ENCODE data around the gene COL6A3. TPM values are rescaled to one million over a fixed set of nuclear protein-coding genes. Genes with fewer than 3 reads are reported as not detected.

COL6A3 gene
- total and polyA plus RNA-seq, 7 donors = 2.8 to 715 (median 233) TPM

- 88 to 94% methylated on average over 3 of the region's 3 CpGs for WGBS, 2 donors
Observed at GRCh38 chr2:237452861-237453260, 38.9 kb upstream of the COL6A3 start.

GRCh38 chr2:237451643-237452469, 37.9 kb upstream of the COL6A3 start:
- DNase-seq = no peak
- Histone ChIP-seq H3K4me3 (peak overlapping the region in 2 of 4 donors; percentile 11 to 18), H3K9me3 (no peaks in the 10 kb centered on the region), H3K27ac (peak overlapping the region in 3 of 4 donors; percentile 14 to 46 (median 15)), H3K4me1 (peaks cover 0 to 37% (median 14%) of the 10 kb centered on the region in 4 donors), H3K27me3 (no peaks in the 10 kb centered on the region), H3K36me3 (no peaks in the 10 kb centered on the region)
- TF ChIP-seq CTCF (IDR thresholded peaks at IDR 0.05) (peak in 3 of 4 experiments; percentile 14 to 42 (median 31)), POLR2A (IDR thresholded peaks at IDR 0.05) (no peak)
- intact Hi-C loops (cut with DNase I) = no loop called here
- 74 to 79% methylated on average over 20 of the region's 20 CpGs for WGBS, 2 donors

More at GRCh38 chr2:237452861-237453260, 38.9 kb upstream of the COL6A3 start:
- H3K4me3 ChIP-seq = no peak overlapping the region
- no peak for DNase-seq
- H3K27ac ChIP-seq = peak overlapping the region in 1 of 4 donors; percentile 46
- no peaks in the 10 kb centered on the region for H3K36me3 ChIP-seq
- H3K27me3 ChIP-seq = no peaks in the 10 kb centered on the region
- intact Hi-C loops (cut with DNase I) = no loop called here
- H3K4me1 ChIP-seq = peaks cover 0 to 37% (median 14%) of the 10 kb centered on the region in 4 donors
- H3K9me3 ChIP-seq = no peaks in the 10 kb centered on the region
- no peak for TF ChIP-seq CTCF (IDR thresholded peaks at IDR 0.05)
- no peak for TF ChIP-seq POLR2A (IDR thresholded peaks at IDR 0.05)
- no peak for TF ChIP-seq POLR2AphosphoS5 (IDR thresholded peaks at IDR 0.05)
- TF ChIP-seq EP300 (IDR thresholded peaks at IDR 0.05) = no peak

GRCh38 chr2:237450583-237450982, 36.6 kb upstream of the COL6A3 start:
- intact Hi-C loops (cut with DNase I) = no loop called here
- 90 to 92% methylated on average over 13 of the region's 13 CpGs for WGBS, 2 donors
- TF ChIP-seq EP300 (IDR thresholded peaks at IDR 0.05) (no peak), POLR2A (IDR thresholded peaks at IDR 0.05) (no peak), POLR2AphosphoS5 (IDR thresholded peaks at IDR 0.05) (no peak), CTCF (IDR thresholded peaks at IDR 0.05) (no peak)

GRCh38 chr2:237450108-237450507, 36.1 kb upstream of the COL6A3 start:
- intact Hi-C loops (cut with DNase I) = no loop called here
- Histone ChIP-seq H3K27me3 (no peaks in the 10 kb centered on the region), H3K36me3 (no peaks in the 10 kb centered on the region), H3K9me3 (no peaks in the 10 kb centered on the region), H3K4me1 (peaks cover 0 to 28% (median 9%) of the 10 kb centered on the region in 4 donors), H3K4me3 (no peak overlapping the region), H3K27ac (peak overlapping the region; percentile 57 to 72 (median 60))
- no peak for DNase-seq
- TF ChIP-seq POLR2A (IDR thresholded peaks at IDR 0.05) = no peak
- WGBS, 2 donors = 91 to 92% methylated on average over 6 of the region's 6 CpGs

More at GRCh38 chr2:237450583-237450982, 36.6 kb upstream of the COL6A3 start:
- no peak for DNase-seq
- H3K4me3 ChIP-seq = no peak overlapping the region
- H3K4me1 ChIP-seq = peaks cover 0 to 28% (median 10%) of the 10 kb centered on the region in 4 donors
- H3K36me3 ChIP-seq = no peaks in the 10 kb centered on the region
- peak overlapping the region in 3 of 4 donors; percentile 16 to 59 (median 57) for H3K27ac ChIP-seq
- H3K9me3 ChIP-seq = no peaks in the 10 kb centered on the region
- H3K27me3 ChIP-seq = no peaks in the 10 kb centered on the region

- Histone ChIP-seq H3K4me3 (no peak overlapping the region), H3K27me3 (no peaks in the 10 kb centered on the region), H3K4me1 (peaks cover 0 to 28% (median 9%) of the 10 kb centered on the region in 4 donors), H3K27ac (peak overlapping the region; percentile 57 to 72 (median 63)), H3K36me3 (no peaks in the 10 kb centered on the region), H3K9me3 (no peaks in the 10 kb centered on the region)
- WGBS, 2 donors = 33 to 39% methylated on average over 13 of the region's 13 CpGs
- intact Hi-C loops (cut with DNase I) = no loop called here
- peak; percentile 92 for DNase-seq
- TF ChIP-seq POLR2AphosphoS5 (IDR thresholded peaks at IDR 0.05) (peak; percentile 35 to 74 (median 60)), POLR2A (IDR thresholded peaks at IDR 0.05) (no peak)
Observed at GRCh38 chr2:237449193-237449881, 35.4 kb upstream of the COL6A3 start.

Data from sigmoid colon (tissue), 7 donors.